ENCODE measurements around the gene ABHD16A.

The ABHD16A gene

DNA sequence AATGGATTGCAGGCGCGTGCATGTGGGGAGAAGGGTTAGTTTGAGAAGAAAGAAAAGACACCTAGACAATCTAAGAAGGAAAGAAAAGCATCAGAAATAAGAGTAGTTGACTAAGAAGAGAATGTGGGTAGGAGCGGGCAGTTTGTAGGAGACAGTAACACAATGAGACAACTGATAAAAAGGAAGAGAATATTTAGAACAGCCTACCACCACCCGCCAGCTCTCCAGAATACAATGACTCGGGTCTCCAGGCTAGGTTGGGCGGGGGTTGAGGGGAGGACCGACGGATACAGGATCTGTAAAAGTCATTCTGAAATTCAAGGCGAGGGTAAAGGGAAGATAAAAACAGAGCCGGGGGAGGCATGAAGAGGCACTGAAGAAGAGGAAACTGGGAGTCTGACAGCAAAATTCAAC lies 712 bp downstream of the ABHD16A start:
- Histone ChIP-seq H3K4me3 (ENCODE audit: insufficient read length, low read depth) (peak overlapping the region; percentile 87), H3K9ac (ENCODE audit: insufficient read length, low read depth) (peak overlapping the region; percentile 93), H3K4me1 (ENCODE audit: insufficient read depth, insufficient read length) (peaks cover 5% of the 10 kb centered on the region), H3K27me3 (ENCODE audit: insufficient read depth, insufficient read length) (no peaks in the 10 kb centered on the region), H3K36me3 (ENCODE audit: insufficient read depth, insufficient read length, low read length) (peaks cover 31% of the 10 kb centered on the region), H3K9me3 (ENCODE audit: insufficient read depth, low read length) (no peaks in the 10 kb centered on the region)
- DNase-seq (ENCODE audit: low read depth, low spot score): no peak
- TF ChIP-seq SUZ12 (IDR thresholded peaks at IDR 0.05; ENCODE audit: extremely low read depth, insufficient read depth, insufficient read length): no peak
- no peak for TF ChIP-seq YY1 (IDR thresholded peaks at IDR 0.05; ENCODE audit: insufficient read depth, insufficient read length)
- TF ChIP-seq ZNF274 (IDR thresholded peaks at IDR 0.05; ENCODE audit: low read depth, low read length): no peak

GRCh38 chr6:31701666-31702404 lies 1.3 kb downstream of the ABHD16A start:
- H3K4me1 ChIP-seq (ENCODE audit: insufficient read depth, insufficient read length): peaks cover 5% of the 10 kb centered on the region
- H3K27me3 ChIP-seq (ENCODE audit: insufficient read depth, insufficient read length): no peaks in the 10 kb centered on the region
- no peak for TF ChIP-seq ZNF274 (IDR thresholded peaks at IDR 0.05; ENCODE audit: low read depth, low read length)
- TF ChIP-seq SUZ12 (IDR thresholded peaks at IDR 0.05; ENCODE audit: extremely low read depth, insufficient read depth, insufficient read length): no peak
- peaks cover 36% of the 10 kb centered on the region for H3K36me3 ChIP-seq (ENCODE audit: insufficient read depth, insufficient read length, low read length)
- H3K4me3 ChIP-seq (ENCODE audit: insufficient read length, low read depth): peak overlapping the region; percentile 87
- H3K9me3 ChIP-seq (ENCODE audit: insufficient read depth, low read length): no peaks in the 10 kb centered on the region
- no peak for DNase-seq (ENCODE audit: low read depth, low spot score)
- H3K9ac ChIP-seq (ENCODE audit: insufficient read length, low read depth): peak overlapping the region; percentile 93

GRCh38 chr6:31700740-31701401 lies 2.3 kb downstream of the ABHD16A start:
- H3K9ac ChIP-seq (ENCODE audit: insufficient read length, low read depth): no peak overlapping the region

GRCh38 chr6:31697555-31697954 lies 5.6 kb downstream of the ABHD16A start:
- H3K4me3 ChIP-seq (ENCODE audit: insufficient read length, low read depth): no peak overlapping the region
- TF ChIP-seq YY1 (IDR thresholded peaks at IDR 0.05; ENCODE audit: insufficient read depth, insufficient read length): no peak
- TF ChIP-seq ZNF274 (IDR thresholded peaks at IDR 0.05; ENCODE audit: low read depth, low read length): no peak
- no peak for TF ChIP-seq SUZ12 (IDR thresholded peaks at IDR 0.05; ENCODE audit: extremely low read depth, insufficient read depth, insufficient read length)
- H3K27me3 ChIP-seq (ENCODE audit: insufficient read depth, insufficient read length): no peaks in the 10 kb centered on the region
- H3K4me1 ChIP-seq (ENCODE audit: insufficient read depth, insufficient read length): peaks cover 5% of the 10 kb centered on the region
- DNase-seq (ENCODE audit: low read depth, low spot score): no peak
- H3K9me3 ChIP-seq (ENCODE audit: insufficient read depth, low read length): no peaks in the 10 kb centered on the region
- no peak overlapping the region for H3K9ac ChIP-seq (ENCODE audit: insufficient read length, low read depth)
- peaks cover 64% of the 10 kb centered on the region for H3K36me3 ChIP-seq (ENCODE audit: insufficient read depth, insufficient read length, low read length)

More at GRCh38 chr6:31700740-31701401, 2.3 kb downstream of the ABHD16A start:
- H3K27me3 ChIP-seq (ENCODE audit: insufficient read depth, insufficient read length): no peaks in the 10 kb centered on the region
- H3K4me1 ChIP-seq (ENCODE audit: insufficient read depth, insufficient read length): peaks cover 5% of the 10 kb centered on the region
- no peak for TF ChIP-seq SUZ12 (IDR thresholded peaks at IDR 0.05; ENCODE audit: extremely low read depth, insufficient read depth, insufficient read length)
- no peak for TF ChIP-seq YY1 (IDR thresholded peaks at IDR 0.05; ENCODE audit: insufficient read depth, insufficient read length)
- TF ChIP-seq ZNF274 (IDR thresholded peaks at IDR 0.05; ENCODE audit: low read depth, low read length): no peak
- H3K36me3 ChIP-seq (ENCODE audit: insufficient read depth, insufficient read length, low read length): peaks cover 43% of the 10 kb centered on the region
- no peak for DNase-seq (ENCODE audit: low read depth, low spot score)
- H3K4me3 ChIP-seq (ENCODE audit: insufficient read length, low read depth): no peak overlapping the region
- H3K9me3 ChIP-seq (ENCODE audit: insufficient read depth, low read length): no peaks in the 10 kb centered on the region

DNA sequence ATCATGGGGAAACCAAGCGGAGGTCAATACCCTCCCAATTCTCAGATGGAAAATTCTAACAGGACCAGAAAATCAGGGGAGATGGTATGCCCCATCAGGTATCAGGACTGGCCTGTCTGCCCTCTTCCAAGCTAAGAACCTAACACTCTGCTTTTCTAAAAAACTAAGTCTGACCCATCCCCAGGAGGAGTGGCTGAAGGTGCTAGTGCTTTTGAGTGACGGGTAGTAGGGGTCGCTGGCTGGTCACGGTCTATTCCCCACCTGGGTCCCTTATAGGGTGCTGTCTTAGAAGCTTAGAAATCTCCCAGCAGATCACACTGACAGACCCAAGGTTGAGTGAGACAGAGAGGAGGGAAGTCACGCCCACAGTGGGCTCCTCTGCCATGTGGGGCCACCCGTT lies 9.6 kb downstream of the ABHD16A start:
- Histone ChIP-seq H3K4me3 (ENCODE audit: insufficient read length, low read depth) (no peak overlapping the region), H3K36me3 (ENCODE audit: insufficient read depth, insufficient read length, low read length) (peaks cover 65% of the 10 kb centered on the region), H3K9ac (ENCODE audit: insufficient read length, low read depth) (no peak overlapping the region), H3K27me3 (ENCODE audit: insufficient read depth, insufficient read length) (no peaks in the 10 kb centered on the region), H3K4me1 (ENCODE audit: insufficient read depth, insufficient read length) (peaks cover 7% of the 10 kb centered on the region), H3K9me3 (ENCODE audit: insufficient read depth, low read length) (no peaks in the 10 kb centered on the region)
- DNase-seq (ENCODE audit: low read depth, low spot score): no peak
- no peak for TF ChIP-seq ZNF274 (IDR thresholded peaks at IDR 0.05; ENCODE audit: low read depth, low read length)
- TF ChIP-seq YY1 (IDR thresholded peaks at IDR 0.05; ENCODE audit: insufficient read depth, insufficient read length): no peak
- no peak for TF ChIP-seq SUZ12 (IDR thresholded peaks at IDR 0.05; ENCODE audit: extremely low read depth, insufficient read depth, insufficient read length)

DNA sequence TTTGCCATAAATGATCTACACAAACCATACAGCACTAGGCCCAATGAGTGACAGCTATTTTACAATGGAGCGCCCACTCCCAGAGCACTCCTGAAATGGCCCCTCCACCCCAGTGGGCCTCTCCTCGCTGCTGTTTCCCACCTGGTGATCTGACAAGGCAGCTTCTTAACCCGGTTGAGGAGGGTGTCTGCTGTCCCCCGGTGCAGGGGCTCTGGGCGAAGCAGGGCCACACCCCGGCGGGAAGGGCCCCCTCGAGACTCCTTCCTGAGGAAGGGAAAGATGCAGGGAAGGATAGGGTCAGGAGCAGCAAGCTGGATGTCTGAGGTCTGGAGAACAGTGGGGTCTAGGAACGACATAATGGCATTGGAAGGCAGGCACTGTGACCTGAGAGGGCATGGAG lies 10.2 kb downstream of the ABHD16A start:
- Histone ChIP-seq H3K36me3 (ENCODE audit: insufficient read depth, insufficient read length, low read length) (peaks cover 71% of the 10 kb centered on the region), H3K4me3 (ENCODE audit: insufficient read length, low read depth) (no peak overlapping the region)
- no peak for TF ChIP-seq ZNF274 (IDR thresholded peaks at IDR 0.05; ENCODE audit: low read depth, low read length)
- TF ChIP-seq YY1 (IDR thresholded peaks at IDR 0.05; ENCODE audit: insufficient read depth, insufficient read length): no peak
- TF ChIP-seq SUZ12 (IDR thresholded peaks at IDR 0.05; ENCODE audit: extremely low read depth, insufficient read depth, insufficient read length): no peak

DNA sequence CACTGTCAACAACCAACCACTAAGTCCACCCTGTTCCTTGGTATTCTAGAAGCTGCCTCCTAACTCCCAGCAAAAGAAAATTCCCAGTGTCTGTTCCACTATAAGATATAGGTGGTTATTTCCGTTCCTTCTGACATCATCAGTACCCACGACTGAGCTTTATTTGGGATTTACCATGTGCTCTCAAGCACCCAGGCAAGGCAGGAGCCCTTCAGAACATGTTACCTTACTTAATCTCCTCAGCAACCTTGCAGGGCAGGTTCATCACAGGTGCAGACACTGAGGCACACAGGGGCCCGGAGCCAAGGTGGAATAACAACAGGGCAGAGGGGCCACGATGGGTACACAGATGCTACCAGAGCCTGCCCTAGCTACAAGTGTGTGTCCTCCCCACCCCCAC lies 10.8 kb downstream of the ABHD16A start:
- TF ChIP-seq SUZ12 (IDR thresholded peaks at IDR 0.05; ENCODE audit: extremely low read depth, insufficient read depth, insufficient read length): no peak
- no peak for TF ChIP-seq ZNF274 (IDR thresholded peaks at IDR 0.05; ENCODE audit: low read depth, low read length)
- no peak for TF ChIP-seq YY1 (IDR thresholded peaks at IDR 0.05; ENCODE audit: insufficient read depth, insufficient read length)
- Histone ChIP-seq H3K4me3 (ENCODE audit: insufficient read length, low read depth) (no peak overlapping the region), H3K4me1 (ENCODE audit: insufficient read depth, insufficient read length) (peaks cover 14% of the 10 kb centered on the region), H3K9ac (ENCODE audit: insufficient read length, low read depth) (no peak overlapping the region), H3K27me3 (ENCODE audit: insufficient read depth, insufficient read length) (no peaks in the 10 kb centered on the region), H3K9me3 (ENCODE audit: insufficient read depth, low read length) (no peaks in the 10 kb centered on the region), H3K36me3 (ENCODE audit: insufficient read depth, insufficient read length, low read length) (peaks cover 72% of the 10 kb centered on the region)
- no peak for DNase-seq (ENCODE audit: low read depth, low spot score)

More for the DNA sequence above, 10.2 kb downstream of the ABHD16A start:
- no peak for DNase-seq (ENCODE audit: low read depth, low spot score)
- H3K9ac ChIP-seq (ENCODE audit: insufficient read length, low read depth): no peak overlapping the region
- H3K9me3 ChIP-seq (ENCODE audit: insufficient read depth, low read length): no peaks in the 10 kb centered on the region
- H3K27me3 ChIP-seq (ENCODE audit: insufficient read depth, insufficient read length): no peaks in the 10 kb centered on the region
- H3K4me1 ChIP-seq (ENCODE audit: insufficient read depth, insufficient read length): peaks cover 11% of the 10 kb centered on the region

Measured in NT2/D1 (cell line).